ENCODE results near the gene OGFR. TPM values are rescaled to one million over a fixed set of nuclear protein-coding genes. Genes with fewer than 3 reads are reported as not detected.
"Not testable (repeated sequence)": the region's sequence is repeated elsewhere in the genome, so short reads cannot be mapped to it uniquely, and the experiment has no call there.

Gene OGFR
- total RNA-seq, 1 donor from 2014 or later: 43.7 TPM

- intact Hi-C loops (cut with DNase I): no loop called here
- no peaks in the 10 kb centered on the region for H3K9me3 ChIP-seq
- no peaks in the 10 kb centered on the region for H3K4me1 ChIP-seq
- H3K27me3 ChIP-seq: no peaks in the 10 kb centered on the region
- no peak overlapping the region for H3K27ac ChIP-seq
- peaks cover 0 to 9% of the 10 kb centered on the region in 2 donors for H3K36me3 ChIP-seq
- DNase-seq (ENCODE audit: extremely low spot score in 2 of 2): no peak
- TF ChIP-seq POLR2A (IDR thresholded peaks at IDR 0.05) (no peak), CTCF (IDR thresholded peaks at IDR 0.05) (no peak), POLR2AphosphoS5 (IDR thresholded peaks at IDR 0.05; ENCODE audit: insufficient read depth in 1 of 2, low read depth in 1 of 2) (no peak)
- H3K4me3 ChIP-seq: no peak overlapping the region
These were observed 44.8 kb downstream of the OGFR start for GRCh38 chr20:62849431-62849830.

GRCh38 chr20:62850333-62850974, 45.8 kb downstream of the OGFR start:
- intact Hi-C loops (cut with DNase I): no loop called here
- no peak overlapping the region for H3K27ac ChIP-seq
- no peaks in the 10 kb centered on the region for H3K4me1 ChIP-seq
- DNase-seq (ENCODE audit: extremely low spot score in 2 of 2): no peak
- H3K27me3 ChIP-seq: no peaks in the 10 kb centered on the region
- H3K4me3 ChIP-seq: no peak overlapping the region
- peaks cover 0 to 9% of the 10 kb centered on the region in 2 donors for H3K36me3 ChIP-seq
- H3K9me3 ChIP-seq: no peaks in the 10 kb centered on the region
- TF ChIP-seq POLR2A (IDR thresholded peaks at IDR 0.05) (no peak), POLR2AphosphoS5 (IDR thresholded peaks at IDR 0.05; ENCODE audit: insufficient read depth in 1 of 2, low read depth in 1 of 2) (no peak), CTCF (IDR thresholded peaks at IDR 0.05) (no peak)

- no peaks in the 10 kb centered on the region for H3K27me3 ChIP-seq
- H3K4me1 ChIP-seq: no peaks in the 10 kb centered on the region
- DNase-seq (ENCODE audit: extremely low spot score in 2 of 2): no peak
- H3K9me3 ChIP-seq: no peaks in the 10 kb centered on the region
- H3K36me3 ChIP-seq: peaks cover 0 to 9% of the 10 kb centered on the region in 2 donors
- H3K4me3 ChIP-seq: no peak overlapping the region
- TF ChIP-seq POLR2A (IDR thresholded peaks at IDR 0.05) (no peak), POLR2AphosphoS5 (IDR thresholded peaks at IDR 0.05; ENCODE audit: insufficient read depth in 1 of 2, low read depth in 1 of 2) (no peak), CTCF (IDR thresholded peaks at IDR 0.05) (no peak)
- intact Hi-C loops (cut with DNase I): no loop called here
- no peak overlapping the region for H3K27ac ChIP-seq
These were observed 47.6 kb downstream of the OGFR start for GRCh38 chr20:62852196-62852595.

- H3K4me3 ChIP-seq: no peak overlapping the region
- intact Hi-C loops (cut with DNase I): no loop called here
- DNase-seq (ENCODE audit: extremely low spot score in 2 of 2): no peak
- no peak overlapping the region for H3K27ac ChIP-seq
- no peaks in the 10 kb centered on the region for H3K27me3 ChIP-seq
- H3K9me3 ChIP-seq: no peaks in the 10 kb centered on the region
- TF ChIP-seq CTCF (IDR thresholded peaks at IDR 0.05) (no peak), POLR2AphosphoS5 (IDR thresholded peaks at IDR 0.05; ENCODE audit: insufficient read depth in 1 of 2, low read depth in 1 of 2) (no peak), POLR2A (IDR thresholded peaks at IDR 0.05) (no peak)
- no peaks in the 10 kb centered on the region for H3K4me1 ChIP-seq
- peaks cover 0 to 9% of the 10 kb centered on the region in 2 donors for H3K36me3 ChIP-seq
These were observed 48.2 kb downstream of the OGFR start for GRCh38 chr20:62852841-62853240.

GRCh38 chr20:62853304-62853703, 48.7 kb downstream of the OGFR start:
- intact Hi-C loops (cut with DNase I); H3K4me3 ChIP-seq; H3K36me3 ChIP-seq; H3K27ac ChIP-seq; DNase-seq (ENCODE audit: extremely low spot score in 2 of 2); H3K4me1 ChIP-seq; H3K9me3 ChIP-seq; H3K27me3 ChIP-seq: not testable (repeated sequence)

Measured in vagina (tissue), 2 donors.